GM18507 (cell line): ENCODE data around the gene IFIT3.
A peak's percentile ranks its signal among the peaks of the same experiment; 100 is the strongest.

Source experiments
- DNase-seq: peaks from one replicate; pipeline ENCODE4 v3.0.0; 2011; ENCODE audit warnings: low read depth; ENCODE audit not compliant: insufficient read length; ENCODE audit errors: extremely low spot score
- FAIRE-seq: peaks from 2 replicates; lab custom pipeline; 2011; peaks lifted over from hg19 to GRCh38; lab: Jason Lieb, UNC

Gene IFIT3

GRCh38 chr10:89377705-89378637 is 50.2 kb downstream of the IFIT3 start, which contains the start of gene IFIT1B:
Gene IFIT1B (plus strand): TSS chr10:89378056. CDS start chr10:89378136, 80 bp downstream.
- FAIRE-seq = no peak
- no peak for DNase-seq

- FAIRE-seq (no peak), DNase-seq (no peak)
These were observed 51.3 kb downstream of the IFIT3 start for GRCh38 chr10:89379103-89379502.

GRCh38 chr10:89382757-89383156 is 55.0 kb downstream of the IFIT3 start:
- DNase-seq (no peak), FAIRE-seq (no peak)

GRCh38 chr10:89384474-89385340 is 56.9 kb downstream of the IFIT3 start:
- peak; percentile 12 for FAIRE-seq

GRCh38 chr10:89388806-89389205 is 61.0 kb downstream of the IFIT3 start:
- FAIRE-seq = no peak
- no peak for DNase-seq

More at GRCh38 chr10:89384474-89385340, 56.9 kb downstream of the IFIT3 start:
- no peak for DNase-seq

- DNase-seq (no peak), FAIRE-seq (peak; percentile 60)
These were observed 61.5 kb downstream of the IFIT3 start for GRCh38 chr10:89389254-89389653.
